Activated T-cell treated with anti-CD3 and anti-CD28 coated beads, Interleukin-2, amount 50 U/mL, for 4 hours (primary cell): ENCODE data around the gene KCNJ2. TPM values are rescaled to one million over a fixed set of nuclear protein-coding genes. Genes with fewer than 3 reads are reported as not detected.
A peak's percentile ranks its signal among the peaks of the same experiment; 100 is the strongest.

ENCODE experiments used
- ATAC-seq, 2 donors: fragments of 200-7000 bp; cut with Tn5 transposase; one replicate each; pipeline ENCODE4 v1.10.0; 2021
- DNase-seq: peaks from one replicate; pipeline ENCODE4 v3.0.0-alpha.2; 2020
- H3K27me3 Mint-ChIP-seq: one replicate; pipeline ENCODE4 v1.8.0; 2021; ENCODE audit warnings: low read depth, mixed read lengths
- H3K36me3 Mint-ChIP-seq: one replicate; pipeline ENCODE4 v1.8.0; 2022; ENCODE audit warnings: mixed read lengths; ENCODE audit not compliant: insufficient read depth
- H3K4me1 Mint-ChIP-seq: one replicate; pipeline ENCODE4 v1.8.0; 2021; ENCODE audit warnings: low read depth, mixed read lengths
- H3K4me3 Mint-ChIP-seq: one replicate; pipeline ENCODE4 v1.8.0; 2021; ENCODE audit warnings: mild to moderate bottlenecking, moderate library complexity, mixed read lengths
- H3K9me3 Mint-ChIP-seq: one replicate; pipeline ENCODE4 v1.8.0; 2021; ENCODE audit warnings: mixed read lengths
- total RNA-seq, 3 donors: library from RNA; stranded (reverse); gene quantifications; one replicate each; pipeline ENCODE4 v1.2.1, GENCODE V29; 2021

The KCNJ2 gene
- total RNA-seq, 3 donors from 2014 or later = not detected

DNA sequence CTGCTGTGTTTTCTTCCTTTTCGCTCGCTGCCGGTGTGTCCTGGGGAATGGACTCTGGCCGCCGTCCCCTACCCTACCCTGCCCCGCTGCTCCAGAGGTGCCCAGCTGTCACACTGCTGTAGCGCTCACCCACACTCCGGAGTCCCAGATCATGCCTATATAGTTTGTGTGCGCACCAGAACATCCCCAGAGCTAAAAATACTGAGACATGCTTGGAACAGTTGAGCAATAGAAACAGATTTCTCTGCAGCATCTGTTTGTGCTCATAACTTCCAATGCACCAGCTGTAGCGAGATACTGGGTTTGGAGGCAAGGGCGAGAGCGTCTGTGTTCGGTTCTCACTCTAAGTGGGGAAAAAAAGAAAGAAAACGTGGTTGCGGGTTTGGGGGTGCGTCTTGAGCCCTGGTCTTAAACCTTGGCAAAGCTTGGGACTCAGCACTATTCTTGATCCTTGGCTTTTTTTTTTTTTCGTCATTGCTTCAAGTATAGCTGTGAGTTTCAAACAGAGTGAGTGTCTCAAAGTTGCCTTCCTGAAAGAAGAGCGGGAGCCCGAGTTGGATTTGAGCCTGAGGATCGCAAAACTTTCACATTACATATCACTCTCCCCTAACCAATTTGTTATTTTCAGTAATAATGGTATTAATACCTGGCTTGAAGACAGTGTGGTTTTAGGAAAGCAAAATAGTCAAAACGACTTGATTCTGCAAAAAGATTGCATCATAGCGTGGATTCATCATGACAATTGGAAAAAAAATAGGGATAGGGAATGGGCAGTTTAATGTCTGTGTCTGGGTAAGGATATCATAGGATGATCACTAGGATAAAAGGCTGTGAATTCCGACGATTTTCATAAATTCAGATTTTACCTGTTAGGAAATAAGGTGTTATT lies 621 bp downstream of the KCNJ2 start:
- peak overlapping the region; percentile 55 for H3K4me3 Mint-ChIP-seq
- H3K36me3 Mint-ChIP-seq = no peaks in the 10 kb centered on the region
- peaks cover 12% of the 10 kb centered on the region for H3K4me1 Mint-ChIP-seq
- peak; percentile 9 to 22 for ATAC-seq
- H3K9me3 Mint-ChIP-seq = no peaks in the 10 kb centered on the region
- H3K27me3 Mint-ChIP-seq = peaks cover 60% of the 10 kb centered on the region
- no peak for DNase-seq

DNA sequence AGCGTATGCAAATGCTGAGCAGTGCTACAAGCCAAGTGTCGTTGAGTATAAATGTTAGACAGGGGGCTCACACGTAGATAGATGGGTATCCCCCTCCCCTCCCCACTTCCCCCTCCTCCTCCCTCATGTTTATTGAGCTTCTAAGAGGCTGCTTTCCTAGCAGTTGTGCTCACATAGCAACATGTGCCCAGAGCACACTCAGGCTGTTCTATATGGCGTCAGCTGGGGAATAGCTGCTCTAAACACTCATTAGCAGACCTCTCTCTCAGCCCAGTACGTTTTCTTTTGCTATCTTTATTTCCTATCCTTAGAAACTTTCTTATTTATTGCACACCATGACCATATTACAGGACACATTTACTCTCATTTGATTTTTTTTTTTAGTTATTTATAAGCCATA lies 1.8 kb downstream of the KCNJ2 start:
- Mint-ChIP-seq H3K4me3 (no peak overlapping the region), H3K9me3 (no peaks in the 10 kb centered on the region), H3K4me1 (peaks cover 12% of the 10 kb centered on the region), H3K36me3 (no peaks in the 10 kb centered on the region), H3K27me3 (peaks cover 58% of the 10 kb centered on the region)
- no peak for ATAC-seq
- DNase-seq = no peak

- Mint-ChIP-seq H3K4me1 (peaks cover 12% of the 10 kb centered on the region), H3K36me3 (no peaks in the 10 kb centered on the region), H3K27me3 (peaks cover 51% of the 10 kb centered on the region), H3K4me3 (no peak overlapping the region), H3K9me3 (no peaks in the 10 kb centered on the region)
- DNase-seq (no peak), ATAC-seq (no peak)
Observed at GRCh38 chr17:70172449-70172848, 3.1 kb downstream of the KCNJ2 start.

- Mint-ChIP-seq H3K4me3 (no peak overlapping the region), H3K9me3 (no peaks in the 10 kb centered on the region), H3K4me1 (peaks cover 12% of the 10 kb centered on the region), H3K36me3 (no peaks in the 10 kb centered on the region), H3K27me3 (peaks cover 47% of the 10 kb centered on the region)
- DNase-seq (no peak), ATAC-seq (no peak)
Observed at GRCh38 chr17:70172923-70173322, 3.6 kb downstream of the KCNJ2 start.

DNA sequence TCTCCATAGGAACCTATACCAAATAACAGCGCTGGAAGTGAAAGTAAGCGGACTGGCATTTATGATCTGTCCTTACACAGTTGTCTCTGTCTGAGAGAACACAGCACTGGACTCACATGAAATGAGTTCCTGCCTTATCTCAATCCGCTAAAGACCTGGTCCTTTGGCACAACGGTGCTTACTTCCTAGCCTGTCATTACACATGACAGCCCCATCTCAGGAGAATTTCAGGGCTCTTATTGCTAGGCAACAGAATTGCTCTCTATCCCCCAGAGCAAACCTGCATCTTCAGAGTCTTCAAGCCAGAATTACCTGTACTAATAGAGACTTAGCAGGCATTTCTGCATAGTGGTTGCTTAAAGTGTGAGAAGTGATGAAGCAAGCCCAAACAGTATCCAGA lies 4.3 kb downstream of the KCNJ2 start:
- ATAC-seq = no peak
- H3K9me3 Mint-ChIP-seq = no peaks in the 10 kb centered on the region

DNA sequence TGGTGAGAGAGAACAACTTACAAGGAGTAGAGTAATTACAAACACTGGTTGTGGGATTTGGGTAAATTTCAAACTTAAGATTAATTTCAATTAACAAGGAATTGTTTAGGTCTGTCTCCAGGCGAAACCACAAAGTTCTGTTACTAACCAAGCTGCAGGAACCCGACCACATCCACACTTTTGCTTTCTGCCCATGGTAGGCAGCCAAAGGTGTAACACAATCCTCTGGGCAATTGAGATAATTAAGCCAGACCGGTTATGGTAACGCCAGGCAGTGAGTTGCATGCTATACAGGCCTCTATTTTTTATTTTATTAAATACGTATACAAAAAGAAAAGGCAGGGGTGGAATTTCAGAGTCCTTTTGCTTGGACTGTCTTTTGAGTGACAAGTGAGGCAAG lies 12.0 kb downstream of the KCNJ2 start:
- no peak overlapping the region for H3K4me3 Mint-ChIP-seq

More for the DNA sequence above, 4.3 kb downstream of the KCNJ2 start:
- peaks cover 40% of the 10 kb centered on the region for H3K27me3 Mint-ChIP-seq
- no peak overlapping the region for H3K4me3 Mint-ChIP-seq
- no peak for DNase-seq
- H3K4me1 Mint-ChIP-seq = peaks cover 6% of the 10 kb centered on the region
- H3K36me3 Mint-ChIP-seq = no peaks in the 10 kb centered on the region

DNA sequence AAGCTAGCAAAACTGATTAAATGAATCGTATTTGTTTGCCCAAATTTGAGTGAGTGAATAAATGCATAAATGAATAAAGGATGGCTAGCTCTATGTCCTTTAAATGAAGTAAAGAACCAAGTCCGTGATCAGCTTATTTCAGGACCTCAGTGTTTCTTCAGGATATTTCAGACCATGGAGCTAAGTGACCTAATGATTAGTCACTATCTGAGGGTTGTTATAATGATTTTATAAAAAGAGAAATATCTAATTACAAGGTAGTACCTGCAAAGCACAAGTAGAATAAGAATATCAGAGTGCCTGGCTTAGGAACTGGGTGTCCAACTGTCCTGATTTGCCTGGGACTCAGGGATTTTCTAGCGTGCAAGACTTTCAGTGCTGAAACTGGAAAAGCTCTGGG lies 12.5 kb downstream of the KCNJ2 start:
- no peaks in the 10 kb centered on the region for H3K4me1 Mint-ChIP-seq
- no peaks in the 10 kb centered on the region for H3K36me3 Mint-ChIP-seq
- no peak for ATAC-seq
- H3K9me3 Mint-ChIP-seq = no peaks in the 10 kb centered on the region
- peaks cover 2% of the 10 kb centered on the region for H3K27me3 Mint-ChIP-seq
- H3K4me3 Mint-ChIP-seq = no peak overlapping the region
- DNase-seq = no peak

More for the DNA sequence above, 12.0 kb downstream of the KCNJ2 start:
- ATAC-seq (no peak), DNase-seq (no peak)
- Mint-ChIP-seq H3K9me3 (no peaks in the 10 kb centered on the region), H3K27me3 (peaks cover 2% of the 10 kb centered on the region), H3K36me3 (no peaks in the 10 kb centered on the region), H3K4me1 (no peaks in the 10 kb centered on the region)

- Mint-ChIP-seq H3K4me1 (no peaks in the 10 kb centered on the region), H3K4me3 (no peak overlapping the region), H3K9me3 (no peaks in the 10 kb centered on the region), H3K36me3 (no peaks in the 10 kb centered on the region), H3K27me3 (no peaks in the 10 kb centered on the region)
- DNase-seq = no peak
- ATAC-seq = no peak
Observed at GRCh38 chr17:70183508-70183907, 14.2 kb downstream of the KCNJ2 start.

GRCh38 chr17:70184207-70184606 lies 14.9 kb downstream of the KCNJ2 start:
- no peaks in the 10 kb centered on the region for H3K9me3 Mint-ChIP-seq
- H3K36me3 Mint-ChIP-seq = no peaks in the 10 kb centered on the region
- H3K27me3 Mint-ChIP-seq = no peaks in the 10 kb centered on the region
- no peak for ATAC-seq
- no peaks in the 10 kb centered on the region for H3K4me1 Mint-ChIP-seq
- DNase-seq = no peak
- H3K4me3 Mint-ChIP-seq = no peak overlapping the region

DNA sequence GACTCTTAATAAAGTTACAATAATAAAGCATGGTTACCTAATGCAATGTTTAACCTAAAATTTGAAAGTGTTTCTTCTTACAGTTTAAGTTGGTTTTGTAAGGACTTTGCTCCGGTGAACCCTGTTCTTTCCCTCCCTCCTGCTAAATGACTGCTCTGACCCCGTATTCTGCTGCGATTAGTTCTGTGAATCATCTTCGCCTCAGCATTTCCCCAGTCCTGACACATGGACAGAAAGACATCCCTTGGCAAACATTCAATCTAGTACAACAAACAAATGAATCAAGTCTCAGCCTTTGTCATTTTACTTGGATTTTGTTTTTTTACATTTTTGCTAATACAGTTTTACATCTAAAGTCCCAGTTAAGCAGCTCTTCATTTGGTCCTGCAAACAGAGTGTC lies 15.4 kb downstream of the KCNJ2 start:
- no peak overlapping the region for H3K4me3 Mint-ChIP-seq

GRCh38 chr17:70185285-70185684 lies 16.0 kb downstream of the KCNJ2 start:
- no peaks in the 10 kb centered on the region for H3K36me3 Mint-ChIP-seq
- ATAC-seq = no peak
- no peaks in the 10 kb centered on the region for H3K4me1 Mint-ChIP-seq
- no peaks in the 10 kb centered on the region for H3K9me3 Mint-ChIP-seq
- no peak overlapping the region for H3K4me3 Mint-ChIP-seq
- H3K27me3 Mint-ChIP-seq = no peaks in the 10 kb centered on the region
- no peak for DNase-seq

More for the DNA sequence above, 15.4 kb downstream of the KCNJ2 start:
- ATAC-seq = no peak
- H3K9me3 Mint-ChIP-seq = no peaks in the 10 kb centered on the region
- no peak for DNase-seq
- H3K36me3 Mint-ChIP-seq = no peaks in the 10 kb centered on the region
- no peaks in the 10 kb centered on the region for H3K4me1 Mint-ChIP-seq
- no peaks in the 10 kb centered on the region for H3K27me3 Mint-ChIP-seq

- DNase-seq (no peak), ATAC-seq (no peak)
- H3K4me1 Mint-ChIP-seq = no peaks in the 10 kb centered on the region
- no peaks in the 10 kb centered on the region for H3K36me3 Mint-ChIP-seq
- H3K4me3 Mint-ChIP-seq = no peak overlapping the region
- no peaks in the 10 kb centered on the region for H3K9me3 Mint-ChIP-seq
- H3K27me3 Mint-ChIP-seq = no peaks in the 10 kb centered on the region
Observed at GRCh38 chr17:70187383-70187782, 18.1 kb downstream of the KCNJ2 start.

GRCh38 chr17:70190959-70191805 lies 21.9 kb downstream of the KCNJ2 start:
- no peaks in the 10 kb centered on the region for H3K4me1 Mint-ChIP-seq

GRCh38 chr17:70195091-70195490 lies 25.8 kb downstream of the KCNJ2 start:
- no peaks in the 10 kb centered on the region for H3K4me1 Mint-ChIP-seq
- ATAC-seq (no peak), DNase-seq (no peak)
- no peak overlapping the region for H3K4me3 Mint-ChIP-seq
- H3K36me3 Mint-ChIP-seq = no peaks in the 10 kb centered on the region
- no peaks in the 10 kb centered on the region for H3K27me3 Mint-ChIP-seq
- no peaks in the 10 kb centered on the region for H3K9me3 Mint-ChIP-seq

More at GRCh38 chr17:70190959-70191805, 21.9 kb downstream of the KCNJ2 start:
- H3K9me3 Mint-ChIP-seq = no peaks in the 10 kb centered on the region
- no peaks in the 10 kb centered on the region for H3K27me3 Mint-ChIP-seq
- H3K4me3 Mint-ChIP-seq = no peak overlapping the region
- no peaks in the 10 kb centered on the region for H3K36me3 Mint-ChIP-seq
- DNase-seq (no peak), ATAC-seq (no peak)
